Adrenal gland (tissue), 5 donors: ENCODE results near the gene SPCS3.
A peak's percentile ranks its signal among the peaks of the same experiment; 100 is the strongest.

ENCODE experiments used
- CTCF ChIP-seq, 6 experiments: fragments of 450-650 bp in 4 of 6; fragments of 200-600 bp in 2 of 6; sonication (generic) in 1 of 6; IDR thresholded peaks; 1 replicate in 5 of 6; 2 replicates in 1 of 6; pipeline versions ENCODE4 v1.5.1 to v1.8.0; 2016 to 2021; ENCODE audit warnings: antibody characterized with exemption in 6 of 6, mild to moderate bottlenecking in 2 of 6, moderate library complexity in 1 of 6
- POLR2A ChIP-seq, 2 donors: fragments of 450-650 bp; IDR thresholded peaks; one replicate each; pipeline ENCODE4 v1.6.1; 2017; ENCODE audit warnings: antibody characterized with exemption in 2 of 2, mild to moderate bottlenecking in 2 of 2, moderate library complexity in 1 of 2
- donor health status: DM: no; HTN: no; CAD: no.

GRCh38 chr4:176319704-176320339 lies at the start of gene SPCS3:
- TF ChIP-seq CTCF (IDR thresholded peaks at IDR 0.05) (no peak), POLR2A (IDR thresholded peaks at IDR 0.05) (peak; percentile 82 to 88)
